Gastroesophageal sphincter (tissue), 3 donors: ENCODE results near the gene TNFRSF4.

ENCODE experiments used
- CTCF ChIP-seq, 4 experiments: fragments of 200-600 bp in 2 of 4; fragments of 450-650 bp in 2 of 4; sonication (generic) in 1 of 4; IDR thresholded peaks; one replicate each; pipeline ENCODE4 v1.5.1; 2017 to 2019; ENCODE audit warnings: antibody characterized with exemption in 4 of 4, mild to moderate bottlenecking in 2 of 4, moderate library complexity in 2 of 4
- EP300 ChIP-seq: sonication (generic); formaldehyde crosslinking; IDR thresholded peaks from one replicate; pipeline ENCODE4 v1.6.1; 2017; ENCODE audit warnings: antibody characterized with exemption, mild to moderate bottlenecking
- POLR2A ChIP-seq, 2 donors: fragments of 450-650 bp; IDR thresholded peaks; one replicate each; pipeline ENCODE4 v1.6.1; 2017; ENCODE audit warnings: antibody characterized with exemption in 2 of 2, mild to moderate bottlenecking in 2 of 2, moderate library complexity in 1 of 2
- POLR2AphosphoS5 ChIP-seq: sonication (generic); formaldehyde crosslinking; IDR thresholded peaks from one replicate; pipeline ENCODE4 v1.6.1; 2017; ENCODE audit warnings: antibody characterized with exemption

- TF ChIP-seq POLR2A (IDR thresholded peaks at IDR 0.05) = no peak
- TF ChIP-seq EP300 = no peak
- no peak for TF ChIP-seq CTCF (IDR thresholded peaks at IDR 0.05)
- TF ChIP-seq POLR2AphosphoS5 = no peak
These were observed 32.6 kb downstream of the TNFRSF4 start for GRCh38 chr1:1181129-1181937.
